Uterus (tissue), 4 donors: ENCODE data around the gene FUT2. TPM values are rescaled to one million over a fixed set of nuclear protein-coding genes. Genes with fewer than 3 reads are reported as not detected.

Experiments used
- DNase-seq, 2 donors: peaks; one replicate each; pipeline ENCODE4 v3.0.0-alpha.2; 2019 to 2020
- H3K27ac ChIP-seq, 2 donors: fragments of 200-600 bp; sonication (generic); 1 replicate in 1 of 2; 2 replicates in 1 of 2; pipeline ENCODE4 v1.5.1; 2016 to 2018
- H3K27me3 ChIP-seq, 2 donors: fragments of 200-600 bp; sonication (generic); one replicate each; pipeline ENCODE4 v1.5.1; 2018 to 2019; ENCODE audit warnings: control low read depth in 1 of 2
- H3K36me3 ChIP-seq, 2 donors: fragments of 200-600 bp; sonication (generic); one replicate each; pipeline ENCODE4 v1.5.1; 2019; ENCODE audit warnings: control low read depth in 1 of 2
- H3K4me1 ChIP-seq, 2 donors: fragments of 200-600 bp; sonication (generic); one replicate each; pipeline ENCODE4 v1.5.1; 2018 to 2019; ENCODE audit warnings: control low read depth in 1 of 2
- H3K4me3 ChIP-seq, 2 donors: fragments of 200-600 bp; sonication (generic); 1 replicate in 1 of 2; 2 replicates in 1 of 2; pipeline ENCODE4 v1.5.1; 2018 to 2019; ENCODE audit warnings: mild to moderate bottlenecking in 1 of 2
- H3K9me3 ChIP-seq, 2 donors: fragments of 200-600 bp; sonication (generic); one replicate each; pipeline ENCODE4 v1.5.1; 2019; ENCODE audit warnings: control low read depth in 1 of 2
- CTCF ChIP-seq, 4 experiments: fragments of 200-600 bp in 2 of 4; fragments of 450-650 bp in 2 of 4; sonication (generic) in 2 of 4; IDR thresholded peaks; one replicate each; pipeline ENCODE4 v1.5.1; 2016 to 2019; ENCODE audit warnings: antibody characterized with exemption in 4 of 4, mild to moderate bottlenecking in 2 of 4, moderate library complexity in 1 of 4
- POLR2A ChIP-seq, 2 donors: fragments of 450-650 bp; IDR thresholded peaks; one replicate each; pipeline ENCODE4 v1.6.1; 2016; ENCODE audit warnings: antibody characterized with exemption in 2 of 2, mild to moderate bottlenecking in 1 of 2, moderate library complexity in 1 of 2
- intact Hi-C: fragments of 100-400 bp; cut with DNase I; formaldehyde crosslinking; loops from one replicate; pipeline ENCODE4 v1.15.1; 2023; ENCODE audit warnings: low total_unique reads
- total RNA-seq, 4 donors: library from RNA; depleted of rRNA in 3 of 4; stranded (reverse); fragments of >200 nt in 3 of 4; gene quantifications; one replicate each; pipeline versions ENCODE4 v1.1.0 to v1.2.4, GENCODE V29; 2014 to 2023
- donor health status: DM: yes; HTN: yes; CAD: no.

FUT2 gene
- total RNA-seq, 4 donors from 2014 or later: 1.0 TPM; not detected in 3

GRCh38 chr19:48720613-48721296 is 25.0 kb downstream of the FUT2 start:
- Histone ChIP-seq H3K4me1 (peaks cover 0 to 11% of the 10 kb centered on the region in 2 donors), H3K27ac (peak overlapping the region; percentile 93 to 96), H3K4me3 (peak overlapping the region; percentile 51 to 64), H3K27me3 (no peaks in the 10 kb centered on the region), H3K9me3 (no peaks in the 10 kb centered on the region), H3K36me3 (no peaks in the 10 kb centered on the region)
- peak; percentile 98 to 100 for DNase-seq
- intact Hi-C loops: no loop called here
- TF ChIP-seq POLR2A (IDR thresholded peaks at IDR 0.05): peak in 1 of 2 donors; percentile 34
- peak in 1 of 4 experiments; percentile 14 for TF ChIP-seq CTCF (IDR thresholded peaks at IDR 0.05)

GRCh38 chr19:48722196-48722708 is 26.5 kb downstream of the FUT2 start:
- DNase-seq: no peak
- TF ChIP-seq POLR2A (IDR thresholded peaks at IDR 0.05) (no peak), CTCF (IDR thresholded peaks at IDR 0.05) (no peak)
- H3K9me3 ChIP-seq: no peaks in the 10 kb centered on the region
- no peaks in the 10 kb centered on the region for H3K36me3 ChIP-seq
- H3K4me1 ChIP-seq: peaks cover 0 to 11% of the 10 kb centered on the region in 2 donors
- H3K27ac ChIP-seq: no peak overlapping the region
- no peaks in the 10 kb centered on the region for H3K27me3 ChIP-seq
- H3K4me3 ChIP-seq: no peak overlapping the region
- intact Hi-C loops: no loop called here

GRCh38 chr19:48724796-48725753 is 29.3 kb downstream of the FUT2 start:
- Histone ChIP-seq H3K4me1 (peaks cover 0 to 2% of the 10 kb centered on the region in 2 donors), H3K27ac (peak overlapping the region; percentile 73 to 83), H3K9me3 (no peaks in the 10 kb centered on the region), H3K36me3 (no peaks in the 10 kb centered on the region), H3K27me3 (no peaks in the 10 kb centered on the region), H3K4me3 (no peak overlapping the region)
- DNase-seq: peak; percentile 69 to 80
- intact Hi-C loops: no loop called here
- TF ChIP-seq POLR2A (IDR thresholded peaks at IDR 0.05) (no peak), CTCF (IDR thresholded peaks at IDR 0.05) (no peak)

GRCh38 chr19:48726556-48726955 is 30.8 kb downstream of the FUT2 start:
- peak overlapping the region in 1 of 2 donors; percentile 65 for H3K27ac ChIP-seq
- no peaks in the 10 kb centered on the region for H3K27me3 ChIP-seq
- H3K4me3 ChIP-seq: no peak overlapping the region
- intact Hi-C loops: no loop called here
- TF ChIP-seq CTCF (IDR thresholded peaks at IDR 0.05): no peak
- no peak for TF ChIP-seq POLR2A (IDR thresholded peaks at IDR 0.05)
- no peaks in the 10 kb centered on the region for H3K36me3 ChIP-seq
- H3K9me3 ChIP-seq: no peaks in the 10 kb centered on the region
- no peaks in the 10 kb centered on the region for H3K4me1 ChIP-seq
- DNase-seq: no peak
